ENCODE measurements around the gene SP3.

DNA sequence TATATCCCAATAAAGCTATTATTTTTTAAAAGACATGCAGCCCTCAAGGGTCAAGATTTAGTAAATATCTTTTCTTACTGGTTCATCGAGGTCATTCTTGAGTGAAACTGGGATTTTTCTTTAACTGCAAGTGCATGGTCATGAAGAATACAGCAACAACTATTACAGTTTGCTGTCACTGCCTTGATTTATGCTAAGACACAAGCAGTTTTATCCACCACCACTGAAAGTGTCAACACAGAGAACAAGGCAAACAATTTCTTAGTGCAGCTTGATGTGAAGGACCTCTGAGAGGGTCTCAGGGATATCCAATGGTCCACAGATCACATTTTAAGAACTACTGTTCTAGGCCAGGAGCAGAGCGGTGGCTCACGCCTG is 12.1 kb downstream of the SP3 start:
- TF ChIP-seq GATA2 (IDR thresholded peaks at IDR 0.05; ENCODE audit: low read depth, low read length) (no peak), GATA3 (IDR thresholded peaks at IDR 0.05; ENCODE audit: low read depth, low read length) (no peak)

All from SH-SY5Y (cell line).